PC-3 (cell line): ENCODE measurements around the gene VDR. TPM values are rescaled to one million over a fixed set of nuclear protein-coding genes. Genes with fewer than 3 reads are reported as not detected.

Source experiments
- ATAC-seq: fragments of 200-7000 bp; cut with Tn5 transposase; 2 replicates; pipeline ENCODE4 v1.9.1; 2020; ENCODE audit warnings: mild to moderate bottlenecking, moderate library complexity
- BruUV-seq: library from RNA; stranded (reverse); fragments of 400-500 nt; replicated peaks from 2 replicates; lab custom pipeline; 2021; lab: Mats Ljungman, UMichigan
- CTCF ChIA-PET: fragments of 300-600 bp; sonication (Branson Sonifier 250); formaldehyde crosslinking; loops from one replicate; lab custom pipeline; 2022; ENCODE audit warnings: antibody characterized with exemption; lab: Charles Lee
- POLR2A ChIA-PET: fragments of 300-600 bp; sonication (Branson Sonifier 250); formaldehyde crosslinking; loops from one replicate; lab custom pipeline; 2022; ENCODE audit warnings: antibody characterized with exemption; ENCODE audit not compliant: unreplicated experiment; lab: Charles Lee
- DNase-seq: peaks from one replicate; pipeline ENCODE4 v3.0.0-alpha.2; 2015
- H2AFZ ChIP-seq: fragments of 300-600 bp; sonication (generic); 2 replicates; pipeline ENCODE4 v1.6.0; 2016; ENCODE audit warnings: antibody characterized with exemption, low read length
- H3F3A ChIP-seq: fragments of 300-600 bp; sonication (generic); one replicate; pipeline ENCODE4 v1.6.0; 2017; ENCODE audit warnings: antibody characterized with exemption, low read length, control low read depth, mild to moderate bottlenecking; ENCODE audit not compliant: unreplicated experiment
- H3K27ac ChIP-seq: fragments of 300-600 bp; sonication (generic); 2 replicates; pipeline ENCODE4 v1.5.1; 2016; ENCODE audit warnings: mild to moderate bottlenecking, low read length
- H3K27me3 ChIP-seq: fragments of 300-600 bp; sonication (generic); 2 replicates; pipeline ENCODE4 v1.6.1; 2016; ENCODE audit warnings: low read length, mixed read lengths
- H3K36me3 ChIP-seq: fragments of 300-600 bp; sonication (generic); 2 replicates; pipeline ENCODE4 v1.6.1; 2016; ENCODE audit warnings: low read depth, mixed run types, low read length, mixed read lengths
- H3K4me1 ChIP-seq: fragments of 300-600 bp; sonication (generic); 2 replicates; pipeline ENCODE4 v1.5.1; 2016; ENCODE audit warnings: low read length; ENCODE audit not compliant: insufficient read depth
- H3K4me2 ChIP-seq: fragments of 300-600 bp; sonication (generic); 2 replicates; pipeline ENCODE4 v1.6.0; 2016; ENCODE audit warnings: low read length
- H3K4me3 ChIP-seq: fragments of 300-600 bp; sonication (generic); 2 replicates; pipeline ENCODE4 v1.5.1; 2016; ENCODE audit warnings: mild to moderate bottlenecking, low read length, mixed read lengths
- H3K79me2 ChIP-seq: fragments of 300-600 bp; sonication (generic); 2 replicates; pipeline ENCODE4 v1.6.1; 2017; ENCODE audit warnings: low read length, mixed read lengths
- H3K9ac ChIP-seq: fragments of 300-600 bp; sonication (generic); 2 replicates; pipeline ENCODE4 v1.6.0; 2016; ENCODE audit warnings: mild to moderate bottlenecking, low read length
- H3K9me2 ChIP-seq: fragments of 300-600 bp; sonication (generic); replicated peaks from 2 replicates; pipeline ENCODE4 v1.6.1; 2016; ENCODE audit warnings: mixed run types, low read length, mixed read lengths
- H3K9me3 ChIP-seq: fragments of 300-600 bp; sonication (generic); 2 replicates; pipeline ENCODE4 v1.6.1; 2016; ENCODE audit warnings: low read length, mixed read lengths
- H4K20me1 ChIP-seq: fragments of 300-600 bp; sonication (generic); 2 replicates; pipeline ENCODE4 v1.6.1; 2016; ENCODE audit warnings: low read length, mixed read lengths
- CTCF ChIP-seq: fragments of 300-600 bp; sonication (generic); conservative IDR thresholded peaks from 2 replicates; pipeline ENCODE4 v1.5.1; 2017; ENCODE audit warnings: antibody characterized with exemption, low read depth, mild to moderate bottlenecking, low read length
- EZH2 ChIP-seq: fragments of 300-600 bp; sonication (generic); IDR thresholded peaks from one replicate; pipeline ENCODE4 v1.6.1; 2017; ENCODE audit warnings: antibody characterized with exemption, mild to moderate bottlenecking, low read length; ENCODE audit not compliant: unreplicated experiment
- EZH2phosphoT487 ChIP-seq: fragments of 300-600 bp; sonication (generic); IDR thresholded peaks from 2 replicates; pipeline ENCODE4 v1.6.1; 2018; ENCODE audit warnings: mild to moderate bottlenecking, antibody characterized with exemption, low read length, borderline replicate concordance
- intact Hi-C: fragments of 100-400 bp; cut with micrococcal nuclease; formaldehyde crosslinking; loops from 2 replicates; pipeline ENCODE4 v1.9.0; 2023
- total RNA-seq: library from RNA; depleted of rRNA; stranded (reverse); fragments of >200 nt; gene quantifications from 2 replicates; pipeline ENCODE4 v1.2.3, GENCODE V29; 2014

Gene VDR
- total RNA-seq, 1 experiment from 2014 or later: 19.9 TPM

GRCh38 chr12:47947341-47947740 lies 42.5 kb upstream of the VDR start:
- Histone ChIP-seq H3K27ac (no peak overlapping the region), H3K36me3 (no peaks in the 10 kb centered on the region), H3K4me3 (no peak overlapping the region), H3K4me2 (no peak overlapping the region), H3K9ac (no peak overlapping the region), H4K20me1 (no peaks in the 10 kb centered on the region), H3K27me3 (no peaks in the 10 kb centered on the region), H2AFZ (no peak overlapping the region), H3K9me2 (no peaks in the 10 kb centered on the region), H3K79me2 (no peaks in the 10 kb centered on the region), H3F3A (no peaks in the 10 kb centered on the region), H3K9me3 (no peaks in the 10 kb centered on the region), H3K4me1 (peaks cover 7% of the 10 kb centered on the region; the same call in 1 of the 2 replicates)
- no TSS peak for BruUV-seq
- DNase-seq (no peak), ATAC-seq (no peak)
- ChIA-PET CTCF (interaction anchor here (0.6 kb wide), 1 partner anchor 224 kb away, joined by 8 read pairs; no protein-coding TSS in a partner anchor), POLR2A (no interaction called here)
- no peak for TF ChIP-seq EZH2phosphoT487
- intact Hi-C loops: loop anchor here (10.0 kb wide), 1 partner anchor 123 kb away; no protein-coding TSS in a partner anchor

GRCh38 chr12:47946413-47947323 lies 41.9 kb upstream of the VDR start:
- Histone ChIP-seq H3K36me3 (no peaks in the 10 kb centered on the region), H3K4me3 (no peak overlapping the region), H3K9ac (no peak overlapping the region), H2AFZ (no peak overlapping the region), H3K4me2 (0 out of 2 replicates have a peak overlapping the region, but pooled peaks have one; percentile 6), H4K20me1 (no peaks in the 10 kb centered on the region), H3K27ac (no peak overlapping the region), H3F3A (no peaks in the 10 kb centered on the region), H3K27me3 (no peaks in the 10 kb centered on the region), H3K4me1 (peaks cover 7% of the 10 kb centered on the region; the same call in 1 of the 2 replicates), H3K79me2 (no peaks in the 10 kb centered on the region), H3K9me3 (no peaks in the 10 kb centered on the region), H3K9me2 (no peaks in the 10 kb centered on the region)
- BruUV-seq: no TSS peak
- ATAC-seq: no peak
- TF ChIP-seq EZH2 (no peak), CTCF (no peak), EZH2phosphoT487 (no peak)
- ChIA-PET CTCF (interaction anchor here (0.6 kb wide), 1 partner anchor 225 kb away, joined by 8 read pairs; no protein-coding TSS in a partner anchor), POLR2A (no interaction called here)
- intact Hi-C loops: loop anchor here (10.0 kb wide), 1 partner anchor 122 kb away; no protein-coding TSS in a partner anchor
- peak; percentile 42 for DNase-seq

GRCh38 chr12:47945341-47945728 lies 40.5 kb upstream of the VDR start:
- H3K4me1 ChIP-seq: peaks cover 7% of the 10 kb centered on the region; the same call in 1 of the 2 replicates
- no peaks in the 10 kb centered on the region for H3K9me2 ChIP-seq
- H3K4me2 ChIP-seq: no peak overlapping the region
- H3F3A ChIP-seq: no peaks in the 10 kb centered on the region
- peak; percentile 14 for DNase-seq
- H3K9ac ChIP-seq: no peak overlapping the region
- H3K79me2 ChIP-seq: no peaks in the 10 kb centered on the region
- no peaks in the 10 kb centered on the region for H3K27me3 ChIP-seq
- H4K20me1 ChIP-seq: no peaks in the 10 kb centered on the region
- H2AFZ ChIP-seq: no peak overlapping the region
- ChIA-PET POLR2A (no interaction called here), CTCF (no interaction called here)
- no peak for ATAC-seq
- no TSS peak for BruUV-seq
- H3K9me3 ChIP-seq: no peaks in the 10 kb centered on the region
- H3K4me3 ChIP-seq: no peak overlapping the region
- no peak overlapping the region for H3K27ac ChIP-seq
- no peaks in the 10 kb centered on the region for H3K36me3 ChIP-seq
- no peak for TF ChIP-seq CTCF
- no peak for TF ChIP-seq EZH2
- TF ChIP-seq EZH2phosphoT487: no peak
- intact Hi-C loops: loop anchor here (10.0 kb wide), 1 partner anchor 121 kb away; no protein-coding TSS in a partner anchor
